ENCODE results near the gene NLRP3. TPM values are rescaled to one million over a fixed set of nuclear protein-coding genes. Genes with fewer than 3 reads are reported as not detected.
"Not testable (repeated sequence)": the region's sequence is repeated elsewhere in the genome, so short reads cannot be mapped to it uniquely, and the experiment has no call there.

NLRP3 gene
- total RNA-seq, 2 donors from 2014 or later: 1.1 to 1.4 TPM

DNA sequence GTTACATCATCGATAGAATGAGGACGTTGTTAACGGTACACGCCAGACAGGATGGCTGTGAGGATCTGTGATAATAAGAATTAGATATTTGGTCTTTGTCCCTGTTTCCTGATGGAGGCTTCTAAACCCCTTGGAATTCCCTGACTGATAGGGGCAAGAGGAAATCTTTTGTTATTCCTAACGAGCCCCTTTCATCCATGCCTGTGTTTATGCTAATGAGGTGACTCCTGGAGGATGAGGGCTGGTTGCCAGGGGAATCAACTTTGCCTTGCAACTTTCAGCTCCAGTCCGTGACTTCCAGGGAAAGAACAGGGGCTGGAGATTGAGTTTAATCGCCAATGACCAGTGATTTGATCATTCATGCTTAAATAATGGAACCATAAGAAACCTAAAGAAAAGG lies 39.3 kb upstream of the NLRP3 start:
- H3K4me3 ChIP-seq: no peak overlapping the region
- H3K4me1 ChIP-seq (replicated peaks): no peaks in the 10 kb centered on the region
- TF ChIP-seq POLR2A (IDR thresholded peaks at IDR 0.05) (no peak), POLR2AphosphoS5 (IDR thresholded peaks at IDR 0.05) (no peak)
- TF ChIP-seq, protein P1, sequence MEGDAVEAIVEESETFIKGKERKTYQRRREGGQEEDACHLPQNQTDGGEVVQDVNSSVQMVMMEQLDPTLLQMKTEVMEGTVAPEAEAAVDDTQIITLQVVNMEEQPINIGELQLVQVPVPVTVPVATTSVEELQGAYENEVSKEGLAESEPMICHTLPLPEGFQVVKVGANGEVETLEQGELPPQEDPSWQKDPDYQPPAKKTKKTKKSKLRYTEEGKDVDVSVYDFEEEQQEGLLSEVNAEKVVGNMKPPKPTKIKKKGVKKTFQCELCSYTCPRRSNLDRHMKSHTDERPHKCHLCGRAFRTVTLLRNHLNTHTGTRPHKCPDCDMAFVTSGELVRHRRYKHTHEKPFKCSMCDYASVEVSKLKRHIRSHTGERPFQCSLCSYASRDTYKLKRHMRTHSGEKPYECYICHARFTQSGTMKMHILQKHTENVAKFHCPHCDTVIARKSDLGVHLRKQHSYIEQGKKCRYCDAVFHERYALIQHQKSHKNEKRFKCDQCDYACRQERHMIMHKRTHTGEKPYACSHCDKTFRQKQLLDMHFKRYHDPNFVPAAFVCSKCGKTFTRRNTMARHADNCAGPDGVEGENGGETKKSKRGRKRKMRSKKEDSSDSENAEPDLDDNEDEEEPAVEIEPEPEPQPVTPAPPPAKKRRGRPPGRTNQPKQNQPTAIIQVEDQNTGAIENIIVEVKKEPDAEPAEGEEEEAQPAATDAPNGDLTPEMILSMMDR (IDR thresholded peaks at IDR 0.05): no peak
- DNase-seq (ENCODE audit: low spot score): no peak
- no peaks in the 10 kb centered on the region for H3K36me3 ChIP-seq
- no peaks in the 10 kb centered on the region for H3K9me3 ChIP-seq
- 35% methylated on average over 7 of the region's 7 CpGs for WGBS
- H3K27me3 ChIP-seq (replicated peaks; ENCODE audit: insufficient read depth): no peaks in the 10 kb centered on the region
- H3K27ac ChIP-seq: no peak overlapping the region
- intact Hi-C loops (cut with DNase I): no loop called here

DNA sequence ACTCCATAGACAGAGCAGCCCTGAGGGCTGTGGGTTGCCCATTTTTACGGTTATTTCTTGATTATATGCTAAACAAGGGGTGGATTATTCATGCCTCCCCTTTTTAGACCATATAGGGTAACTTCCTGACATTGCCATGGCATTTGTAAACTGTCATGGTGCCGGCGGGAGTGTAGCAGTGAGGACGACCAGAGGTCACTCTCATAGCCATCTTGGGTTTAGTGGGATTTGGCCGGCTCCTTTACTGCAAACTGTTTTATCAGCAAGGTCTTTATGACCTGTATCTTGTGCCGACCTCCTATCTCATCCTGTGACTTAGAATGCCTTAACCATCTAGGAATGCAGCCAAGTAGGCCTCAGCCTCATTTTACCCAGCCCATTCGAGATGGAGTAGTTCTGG lies 38.3 kb upstream of the NLRP3 start:
- WGBS: 82% methylated on average over 7 of the region's 7 CpGs
- H3K27ac ChIP-seq; DNase-seq (ENCODE audit: low spot score); H3K4me3 ChIP-seq; H3K4me1 ChIP-seq (replicated peaks); intact Hi-C loops (cut with DNase I); H3K9me3 ChIP-seq; H3K36me3 ChIP-seq; H3K27me3 ChIP-seq (replicated peaks; ENCODE audit: insufficient read depth): not testable (repeated sequence)

DNA sequence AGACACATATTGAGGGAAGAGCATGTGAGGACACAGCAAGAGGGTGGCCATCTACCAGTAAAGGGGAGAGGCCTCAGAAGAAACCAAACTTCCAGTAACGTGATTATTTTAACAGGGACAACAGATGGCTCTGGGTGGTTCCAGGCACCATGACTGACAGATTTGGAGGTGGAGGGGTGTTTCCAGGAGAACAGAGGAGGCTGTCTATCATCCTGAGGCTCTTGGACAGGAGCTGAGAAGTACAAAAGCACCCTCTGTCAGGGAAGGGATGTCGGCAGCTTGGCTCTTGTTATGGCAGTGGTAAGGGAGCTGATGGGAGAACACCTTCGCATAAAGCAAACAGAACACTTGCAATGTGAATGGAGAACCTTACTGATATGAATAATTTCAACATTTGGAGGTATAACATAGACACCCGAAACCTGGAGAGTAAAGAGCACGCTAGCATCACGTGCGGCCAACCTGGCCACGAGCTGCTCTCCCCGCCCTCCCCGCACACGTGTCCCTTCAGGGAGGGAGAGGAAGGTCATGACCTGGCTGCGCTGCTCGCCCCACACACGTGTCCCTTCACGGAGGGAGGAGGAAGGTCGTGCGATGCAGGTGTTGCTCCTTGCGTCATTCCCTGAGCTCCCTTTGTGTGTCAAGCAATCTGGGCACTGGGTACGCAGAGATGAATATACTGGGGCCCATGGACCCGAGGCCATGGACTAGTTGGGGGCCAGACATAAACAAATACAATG lies 37.5 kb upstream of the NLRP3 start:
- DNase-seq (ENCODE audit: low spot score): no peak
- H3K4me3 ChIP-seq: no peak overlapping the region
- no peaks in the 10 kb centered on the region for H3K27me3 ChIP-seq (replicated peaks; ENCODE audit: insufficient read depth)
- H3K9me3 ChIP-seq: no peaks in the 10 kb centered on the region
- H3K4me1 ChIP-seq (replicated peaks): no peaks in the 10 kb centered on the region
- TF ChIP-seq, protein P1 (IDR thresholded peaks at IDR 0.05): no peak
- TF ChIP-seq POLR2A (IDR thresholded peaks at IDR 0.05): no peak
- no peak for TF ChIP-seq POLR2AphosphoS5 (IDR thresholded peaks at IDR 0.05)
- no peak overlapping the region for H3K27ac ChIP-seq
- intact Hi-C loops (cut with DNase I): no loop called here
- no peaks in the 10 kb centered on the region for H3K36me3 ChIP-seq
- WGBS: 87% methylated on average over 20 of the region's 20 CpGs

DNA sequence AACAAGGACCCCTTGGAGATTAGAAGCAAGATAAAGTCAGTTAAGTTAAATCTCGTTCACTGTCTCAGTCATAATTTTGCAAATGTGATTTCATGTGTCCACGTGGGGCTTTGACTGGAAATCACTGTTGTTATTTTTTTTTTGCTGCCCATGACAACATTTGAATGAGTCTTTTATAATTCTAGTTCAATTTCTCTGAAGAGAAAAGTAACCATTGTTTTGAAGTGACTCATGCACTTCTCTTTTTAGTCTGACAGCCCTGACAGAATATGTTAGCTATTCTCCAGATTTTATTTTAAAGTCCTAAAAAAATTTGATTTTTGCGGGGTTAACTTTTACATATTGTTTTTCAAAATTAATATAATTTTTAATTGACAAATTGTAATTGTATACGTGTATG lies 30.7 kb upstream of the NLRP3 start:
- no peaks in the 10 kb centered on the region for H3K9me3 ChIP-seq
- TF ChIP-seq, protein P1 (IDR thresholded peaks at IDR 0.05): no peak
- TF ChIP-seq POLR2AphosphoS5 (IDR thresholded peaks at IDR 0.05) (no peak), POLR2A (IDR thresholded peaks at IDR 0.05) (no peak)
- H3K36me3 ChIP-seq: no peaks in the 10 kb centered on the region
- H3K4me3 ChIP-seq: no peak overlapping the region
- no peaks in the 10 kb centered on the region for H3K4me1 ChIP-seq (replicated peaks)
- no peak for DNase-seq (ENCODE audit: low spot score)
- no peaks in the 10 kb centered on the region for H3K27me3 ChIP-seq (replicated peaks; ENCODE audit: insufficient read depth)
- H3K27ac ChIP-seq: no peak overlapping the region
- intact Hi-C loops (cut with DNase I): no loop called here
- 54% methylated on average over 4 of the region's 4 CpGs for WGBS

DNA sequence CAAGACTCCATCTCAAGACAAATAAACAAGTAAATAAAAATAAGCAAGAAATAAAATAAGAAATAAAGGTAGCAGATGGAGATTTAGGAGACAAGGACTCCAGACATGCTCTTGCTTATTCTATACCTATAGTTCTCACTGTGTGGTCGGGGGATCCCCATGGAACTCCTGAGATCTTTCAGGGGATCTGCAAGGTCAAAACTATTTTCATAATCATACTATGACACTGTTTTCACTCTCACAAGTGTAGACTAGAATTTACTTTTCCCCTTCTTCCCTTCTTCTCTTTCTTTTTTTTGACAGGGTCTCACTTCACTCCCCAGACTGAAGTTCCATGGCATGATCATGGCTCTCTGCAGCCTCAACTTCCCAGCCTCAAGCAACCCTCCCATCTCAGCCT lies 29.8 kb upstream of the NLRP3 start:
- H3K36me3 ChIP-seq: no peaks in the 10 kb centered on the region
- no peak overlapping the region for H3K27ac ChIP-seq
- intact Hi-C loops (cut with DNase I): no loop called here
- TF ChIP-seq POLR2A (IDR thresholded peaks at IDR 0.05): no peak
- 93% methylated on average over 1 of the region's 1 CpG for WGBS
- no peaks in the 10 kb centered on the region for H3K4me1 ChIP-seq (replicated peaks)
- no peaks in the 10 kb centered on the region for H3K27me3 ChIP-seq (replicated peaks; ENCODE audit: insufficient read depth)
- DNase-seq (ENCODE audit: low spot score): no peak
- H3K9me3 ChIP-seq: no peaks in the 10 kb centered on the region
- H3K4me3 ChIP-seq: no peak overlapping the region

DNA sequence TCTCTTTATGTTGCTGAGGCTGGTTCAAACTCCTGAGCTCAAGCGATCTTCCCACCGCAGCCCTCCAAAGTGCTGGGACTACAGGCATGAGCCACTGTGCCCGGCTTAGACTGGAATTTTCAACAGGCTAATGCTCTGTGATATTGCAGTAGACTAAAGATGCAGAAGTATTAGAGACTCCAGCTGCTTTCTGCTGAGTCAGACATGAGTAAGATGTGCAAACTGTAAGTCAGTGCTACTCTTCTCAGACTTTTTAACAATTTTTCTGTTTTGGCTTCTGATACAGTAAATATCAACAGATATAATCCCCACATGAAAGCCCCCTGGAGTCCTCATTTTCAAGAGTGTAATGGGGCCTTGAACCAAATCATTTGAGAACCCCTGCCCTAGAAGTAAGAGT lies 29.3 kb upstream of the NLRP3 start:
- intact Hi-C loops (cut with DNase I): no loop called here
- no peaks in the 10 kb centered on the region for H3K9me3 ChIP-seq
- H3K4me3 ChIP-seq: no peak overlapping the region
- H3K27me3 ChIP-seq (replicated peaks; ENCODE audit: insufficient read depth): no peaks in the 10 kb centered on the region
- TF ChIP-seq, protein P1 (IDR thresholded peaks at IDR 0.05): no peak
- TF ChIP-seq POLR2AphosphoS5 (IDR thresholded peaks at IDR 0.05) (no peak), POLR2A (IDR thresholded peaks at IDR 0.05) (no peak)
- H3K27ac ChIP-seq: no peak overlapping the region
- DNase-seq (ENCODE audit: low spot score): no peak
- H3K36me3 ChIP-seq: no peaks in the 10 kb centered on the region
- WGBS: 84% methylated on average over 3 of the region's 3 CpGs
- no peaks in the 10 kb centered on the region for H3K4me1 ChIP-seq (replicated peaks)

Measured in prostate gland (tissue), 2 donors.